Stimulated activated CD8-positive, alpha-beta memory T cell treated with anti-CD3 and anti-CD28 coated beads, Interleukin-4, amount 100 ng/mL, for 4 hours (primary cell): ENCODE results near the gene ZCCHC17.

Experiments
- DNase-seq, 2 donors: peaks; one replicate each; pipeline ENCODE4 v3.0.0-alpha.2; 2020; ENCODE audit warnings: low read depth in 2 of 2, low spot score in 1 of 2

Gene ZCCHC17

GRCh38 chr1:31302709-31303441, 6.0 kb downstream of the ZCCHC17 start:
- no peak for DNase-seq

GRCh38 chr1:31306278-31306677, 9.4 kb downstream of the ZCCHC17 start:
- no peak for DNase-seq

GRCh38 chr1:31308036-31308435, 11.2 kb downstream of the ZCCHC17 start:
- DNase-seq = no peak

- no peak for DNase-seq
Observed at GRCh38 chr1:31310198-31310597, 13.4 kb downstream of the ZCCHC17 start.

- DNase-seq = no peak
Observed at GRCh38 chr1:31315902-31316301, 19.1 kb downstream of the ZCCHC17 start.

- DNase-seq = no peak
Observed at GRCh38 chr1:31318146-31318545, 21.3 kb downstream of the ZCCHC17 start.

- DNase-seq = no peak
Observed at GRCh38 chr1:31324093-31324492, 27.3 kb downstream of the ZCCHC17 start.

GRCh38 chr1:31324992-31325391, 28.2 kb downstream of the ZCCHC17 start:
- no peak for DNase-seq

- DNase-seq = no peak
Observed at GRCh38 chr1:31326461-31326860, 29.6 kb downstream of the ZCCHC17 start.

GRCh38 chr1:31327381-31327780, 30.5 kb downstream of the ZCCHC17 start:
- DNase-seq = no peak

GRCh38 chr1:31335007-31335406, 38.2 kb downstream of the ZCCHC17 start:
- no peak for DNase-seq

- DNase-seq = no peak
Observed at GRCh38 chr1:31336687-31337467, 40.0 kb downstream of the ZCCHC17 start.

- DNase-seq = no peak
Observed at GRCh38 chr1:31344503-31344902, 47.7 kb downstream of the ZCCHC17 start.

- no peak for DNase-seq
Observed at GRCh38 chr1:31345635-31346034, 48.8 kb downstream of the ZCCHC17 start.

- no peak for DNase-seq
Observed at GRCh38 chr1:31346785-31347184, 50.0 kb downstream of the ZCCHC17 start.

- DNase-seq = no peak
Observed at GRCh38 chr1:31348449-31348848, 51.6 kb downstream of the ZCCHC17 start.

GRCh38 chr1:31354283-31354682, 57.5 kb downstream of the ZCCHC17 start:
- no peak for DNase-seq

- no peak for DNase-seq
Observed at GRCh38 chr1:31356427-31356826, 59.6 kb downstream of the ZCCHC17 start.

GRCh38 chr1:31361607-31362006, 64.8 kb downstream of the ZCCHC17 start:
- DNase-seq = no peak

- no peak for DNase-seq
Observed at GRCh38 chr1:31362032-31362431, 65.2 kb downstream of the ZCCHC17 start.

GRCh38 chr1:31364561-31365250, 67.9 kb downstream of the ZCCHC17 start:
- DNase-seq = no peak

- no peak for DNase-seq
Observed at GRCh38 chr1:31366796-31367195, 70.0 kb downstream of the ZCCHC17 start.
